ENCODE results near the gene MYOZ1.
"Not testable (repeated sequence)": the region's sequence is repeated elsewhere in the genome, so short reads cannot be mapped to it uniquely, and the experiment has no call there.

Gene MYOZ1

GRCh38 chr10:73647211-73647874 lies 6.1 kb upstream of the MYOZ1 start:
- DNase-seq (ENCODE audit: low read depth), result no peak

- DNase-seq (ENCODE audit: low read depth), result no peak
These were observed 5.3 kb upstream of the MYOZ1 start for GRCh38 chr10:73646598-73647041.

DNA sequence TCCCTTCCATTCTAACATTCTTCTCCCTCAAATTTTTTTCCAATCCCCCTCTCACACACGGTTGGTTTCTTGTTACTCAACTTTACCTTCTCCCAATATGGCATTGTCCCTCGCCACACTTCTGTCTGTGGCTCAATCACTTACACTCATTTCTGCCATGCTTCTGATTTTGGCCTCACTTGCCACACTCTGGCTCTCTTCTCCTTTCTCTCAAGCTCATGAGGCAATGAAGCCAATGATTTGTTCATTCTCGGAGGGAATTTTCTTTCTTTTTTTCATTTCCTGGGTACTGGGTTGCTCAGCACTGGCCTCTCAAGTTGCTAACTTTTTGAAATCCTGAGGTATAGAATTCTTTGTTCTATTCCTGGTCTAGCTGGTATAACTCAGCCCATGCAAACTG lies 4.0 kb upstream of the MYOZ1 start:
- no peak for DNase-seq (ENCODE audit: low read depth)

DNA sequence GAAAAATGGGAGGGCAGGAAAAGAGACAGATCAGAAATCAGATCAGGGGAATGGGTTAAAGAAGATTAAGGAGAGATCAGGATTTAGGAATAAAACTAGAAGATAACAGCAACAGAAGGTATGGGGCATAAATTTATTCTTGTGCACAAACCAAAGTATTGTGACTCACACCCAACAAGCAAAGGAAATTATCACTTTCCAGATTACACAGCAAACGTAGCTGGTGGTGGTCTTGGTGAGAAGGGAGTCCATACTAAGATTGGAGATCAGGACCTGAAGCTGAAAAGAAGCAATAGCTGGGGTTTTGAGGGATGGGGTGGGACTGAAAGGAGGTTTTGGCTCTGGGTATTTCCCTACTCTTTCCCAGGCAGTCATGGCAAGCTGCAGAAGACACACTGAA lies 3.5 kb upstream of the MYOZ1 start:
- no peak for DNase-seq (ENCODE audit: low read depth)

GRCh38 chr10:73644015-73644743 lies 2.9 kb upstream of the MYOZ1 start:
- peak; percentile 77 for DNase-seq (ENCODE audit: low read depth)

DNA sequence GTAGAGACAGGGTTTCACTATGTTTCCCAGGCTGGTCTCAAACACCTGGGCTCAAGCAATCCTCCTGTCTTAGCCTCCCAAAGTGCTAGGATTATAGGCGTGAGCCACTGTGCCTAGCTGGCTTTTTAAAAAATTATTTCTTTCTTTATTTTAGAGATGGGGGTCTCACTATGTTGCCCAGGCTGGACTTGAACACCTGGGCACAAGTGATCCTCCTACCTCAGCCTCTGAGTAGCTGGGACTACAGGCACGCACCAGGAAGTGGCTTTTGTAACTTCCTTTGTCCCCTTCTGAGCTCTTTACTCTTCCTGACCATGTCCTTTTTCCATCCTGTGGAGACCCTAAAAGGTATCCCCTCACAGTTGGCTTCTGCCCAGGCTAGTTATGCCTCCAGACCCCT lies 2.1 kb upstream of the MYOZ1 start:
- no peak for DNase-seq (ENCODE audit: low read depth)

GRCh38 chr10:73639286-73639685 lies 2.0 kb downstream of the MYOZ1 start:
- DNase-seq (ENCODE audit: low read depth), result no peak

DNA sequence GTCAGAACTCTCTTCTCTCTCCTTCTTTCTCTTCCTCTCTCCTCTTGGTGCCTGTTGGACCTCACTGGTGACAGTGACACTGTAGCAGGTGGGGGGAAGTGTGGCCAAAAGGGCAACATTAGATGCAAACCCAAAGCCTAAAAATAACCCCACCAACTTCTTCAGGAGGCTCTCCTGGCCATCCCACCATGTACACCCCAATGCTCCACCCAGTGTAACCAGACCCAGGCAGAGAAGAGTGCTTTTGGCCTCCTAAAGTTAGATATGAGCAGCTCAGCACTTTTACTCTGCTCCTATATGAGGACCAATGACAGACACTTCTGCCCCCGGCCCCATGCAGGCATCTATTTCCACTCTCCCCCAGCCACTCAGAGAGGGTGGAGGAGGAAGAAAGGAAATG lies 5.5 kb downstream of the MYOZ1 start:
- DNase-seq (ENCODE audit: low read depth), result no peak

DNA sequence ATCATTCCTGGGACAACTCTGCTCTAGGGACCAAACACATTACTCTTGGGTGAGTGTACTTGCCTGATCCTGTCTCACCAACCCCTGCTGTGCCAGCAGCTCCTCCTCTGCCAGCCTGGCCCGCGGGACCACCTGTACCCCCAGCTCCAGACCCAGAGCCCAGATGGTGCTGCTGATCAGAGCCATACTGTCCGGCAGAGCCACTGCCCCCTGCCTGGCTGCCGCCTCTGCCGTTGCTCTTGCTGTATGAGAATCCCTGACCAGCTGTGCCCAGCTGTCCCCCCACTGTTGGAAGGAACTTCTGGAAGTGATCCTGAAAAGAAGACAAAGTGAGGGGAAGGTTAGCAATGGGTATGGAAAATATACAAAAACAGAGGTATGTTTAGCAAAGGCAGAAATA lies 6.9 kb downstream of the MYOZ1 start:
- no peak for DNase-seq (ENCODE audit: low read depth)

GRCh38 chr10:73629165-73629564 lies 12.1 kb downstream of the MYOZ1 start:
- DNase-seq (ENCODE audit: low read depth), result no peak

- no peak for DNase-seq (ENCODE audit: low read depth)
These were observed 12.9 kb downstream of the MYOZ1 start for GRCh38 chr10:73628405-73628804.

- no peak for DNase-seq (ENCODE audit: low read depth)
These were observed 14.0 kb downstream of the MYOZ1 start for GRCh38 chr10:73627300-73627699.

- DNase-seq (ENCODE audit: low read depth), result peak; percentile 98
These were observed 15.2 kb downstream of the MYOZ1 start for GRCh38 chr10:73625884-73626752.

DNA sequence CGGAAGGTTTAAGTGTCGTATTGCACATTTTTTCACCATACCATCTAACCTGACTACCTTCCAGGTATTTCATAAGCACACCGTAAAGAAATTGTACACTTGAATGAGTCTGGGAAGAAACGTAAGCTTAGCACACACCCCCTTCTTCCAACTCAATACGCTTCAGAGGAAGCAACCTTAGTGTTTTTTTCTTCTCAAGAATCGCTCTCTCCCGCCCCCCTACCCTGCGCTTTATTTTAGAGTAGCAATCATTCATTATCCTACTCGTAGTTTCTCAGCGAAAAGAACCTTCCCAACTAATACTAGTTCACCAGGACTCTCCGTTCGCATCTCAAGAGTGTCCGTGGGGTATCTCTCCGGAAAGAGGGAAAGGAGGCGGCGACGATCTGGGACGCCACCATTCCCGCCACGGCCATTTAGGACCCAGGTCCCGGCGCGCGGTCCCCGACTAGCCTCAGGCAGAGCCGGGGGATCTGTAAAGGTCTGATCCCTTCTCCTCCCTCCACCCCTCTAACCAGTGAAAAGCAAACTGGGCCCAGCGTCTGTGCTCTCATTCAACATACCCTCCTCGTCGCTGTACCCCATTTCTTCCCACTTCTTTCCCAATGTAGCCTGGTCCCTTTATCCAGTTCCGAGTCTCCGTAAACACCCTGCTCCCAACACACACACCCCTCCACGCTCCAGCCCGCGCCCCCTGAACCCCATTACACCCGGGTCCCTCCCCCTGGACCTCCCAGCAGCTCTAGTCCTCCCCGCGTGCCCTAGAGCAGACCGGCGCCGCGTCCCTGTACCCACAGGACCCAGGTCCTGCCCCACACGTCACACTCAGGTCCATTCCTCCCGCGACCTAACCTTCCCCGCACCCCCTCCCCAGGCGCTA lies 16.0 kb downstream of the MYOZ1 start:
- DNase-seq (ENCODE audit: low read depth), result peak; percentile 42

DNA sequence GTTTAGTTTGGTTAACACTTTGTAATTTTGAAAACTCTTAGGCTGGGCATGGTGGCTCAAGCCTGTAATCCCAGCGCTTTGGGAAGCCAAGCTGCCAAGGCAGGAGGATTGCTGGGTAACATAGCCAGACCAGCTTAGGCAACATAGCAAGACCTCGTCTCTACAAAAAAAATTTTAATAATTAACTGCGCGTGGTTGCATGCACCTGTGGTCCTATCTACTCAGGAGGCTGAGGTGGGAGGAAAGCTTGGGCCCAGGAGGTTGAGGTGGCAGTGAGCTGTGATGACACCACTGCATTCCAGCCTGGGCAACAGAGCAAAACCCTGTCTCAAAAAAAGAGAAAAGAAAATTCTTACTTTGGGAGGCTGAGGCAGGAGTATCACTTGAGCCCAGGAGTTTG lies 18.2 kb downstream of the MYOZ1 start:
- DNase-seq (ENCODE audit: low read depth), result no peak

DNA sequence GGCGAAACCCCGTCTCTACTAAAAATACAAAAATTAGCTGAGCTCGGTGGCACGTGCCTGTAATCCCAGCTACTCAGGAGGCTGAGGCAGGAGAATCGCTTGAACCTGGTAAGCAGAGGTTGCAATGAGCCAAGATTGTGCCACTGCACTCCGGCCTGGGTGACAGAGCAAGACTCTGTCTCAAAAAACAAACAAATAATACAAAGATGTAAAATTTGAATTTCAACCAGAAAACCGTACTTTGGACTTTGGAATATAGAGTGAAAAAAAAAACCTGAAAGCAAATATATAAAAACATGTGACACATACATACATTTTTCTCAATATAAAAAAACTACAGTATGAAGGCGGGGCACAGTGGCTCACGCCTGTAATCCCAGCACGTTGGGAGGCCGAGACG lies 20.3 kb downstream of the MYOZ1 start:
- DNase-seq (ENCODE audit: low read depth), result not testable (repeated sequence)

- not testable (repeated sequence) for DNase-seq (ENCODE audit: low read depth)
These were observed 24.1 kb downstream of the MYOZ1 start for GRCh38 chr10:73617143-73617542.

DNA sequence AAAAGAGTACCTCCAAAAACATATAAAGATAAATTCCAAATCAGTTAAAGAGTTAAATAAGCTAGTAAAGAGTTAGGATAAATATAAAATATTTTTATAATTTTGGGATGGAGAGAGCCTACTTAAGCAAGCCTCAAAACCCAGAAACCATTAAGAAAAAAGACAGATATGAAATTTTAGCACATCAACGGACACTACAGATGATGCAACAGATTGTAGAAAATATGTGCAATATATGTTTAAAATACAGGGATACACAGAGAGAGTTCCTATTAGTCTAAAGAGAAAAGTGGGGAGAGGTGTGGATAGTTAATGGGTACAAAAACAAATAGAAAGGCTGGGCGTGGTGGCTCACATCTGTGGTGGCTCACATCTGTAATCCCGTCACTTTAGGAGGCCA lies 26.6 kb downstream of the MYOZ1 start:
- DNase-seq (ENCODE audit: low read depth), result no peak

DNA sequence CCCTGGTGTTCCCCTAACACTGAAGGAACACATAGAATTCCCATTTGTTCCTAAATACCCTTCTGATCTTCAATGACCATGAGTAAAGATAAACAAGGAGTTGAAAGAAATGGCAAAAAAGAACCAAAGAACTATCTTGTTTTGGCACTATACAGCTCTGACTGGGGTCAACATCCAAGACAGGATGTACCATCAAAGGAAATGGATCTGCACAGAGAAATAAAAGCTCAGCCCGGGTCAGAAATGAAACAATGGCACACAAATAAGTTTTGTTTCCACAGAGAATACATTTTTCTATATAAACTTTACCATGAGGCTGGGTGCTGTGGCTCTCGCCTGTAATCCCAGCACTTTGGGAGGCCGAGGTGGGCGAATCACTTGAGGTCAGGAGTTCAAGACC lies 32.2 kb downstream of the MYOZ1 start:
- no peak for DNase-seq (ENCODE audit: low read depth)

DNA sequence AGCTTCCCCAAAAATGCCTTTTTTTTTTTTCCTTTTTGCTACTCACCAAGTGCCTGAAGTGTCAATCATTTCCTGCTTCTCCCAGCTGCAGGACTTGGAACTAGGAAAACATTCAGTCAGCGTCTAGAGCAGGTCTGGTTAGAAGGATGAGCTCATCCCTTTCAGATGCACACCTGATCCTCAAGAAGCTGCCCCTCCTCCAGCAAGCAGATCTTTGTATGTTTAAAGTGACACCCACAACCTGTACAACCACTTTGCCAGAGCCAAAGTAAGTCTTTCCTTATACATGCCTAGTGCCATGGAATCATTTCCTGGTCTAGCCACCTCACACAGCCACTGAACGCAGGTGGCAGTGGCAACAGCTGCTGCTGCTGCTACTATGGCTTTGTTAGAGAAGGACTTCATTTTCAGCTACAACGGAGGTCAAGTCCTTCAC lies 39.8 kb downstream of the MYOZ1 start:
- DNase-seq (ENCODE audit: low read depth), result peak; percentile 26

GRCh38 chr10:73597346-73597745 lies 43.9 kb downstream of the MYOZ1 start:
- DNase-seq (ENCODE audit: low read depth), result peak; percentile 18

- DNase-seq (ENCODE audit: low read depth), result no peak
These were observed 47.5 kb downstream of the MYOZ1 start for GRCh38 chr10:73593812-73594211.
